ENCODE data around the gene RABAC1. TPM values are rescaled to one million over a fixed set of nuclear protein-coding genes. Genes with fewer than 3 reads are reported as not detected.

The RABAC1 gene
- total and polyA plus RNA-seq, 2 of the 8 experiments (the other 6 are each of a cell fraction or from before 2014, with no cell fraction given), result 124 to 439 TPM

DNA sequence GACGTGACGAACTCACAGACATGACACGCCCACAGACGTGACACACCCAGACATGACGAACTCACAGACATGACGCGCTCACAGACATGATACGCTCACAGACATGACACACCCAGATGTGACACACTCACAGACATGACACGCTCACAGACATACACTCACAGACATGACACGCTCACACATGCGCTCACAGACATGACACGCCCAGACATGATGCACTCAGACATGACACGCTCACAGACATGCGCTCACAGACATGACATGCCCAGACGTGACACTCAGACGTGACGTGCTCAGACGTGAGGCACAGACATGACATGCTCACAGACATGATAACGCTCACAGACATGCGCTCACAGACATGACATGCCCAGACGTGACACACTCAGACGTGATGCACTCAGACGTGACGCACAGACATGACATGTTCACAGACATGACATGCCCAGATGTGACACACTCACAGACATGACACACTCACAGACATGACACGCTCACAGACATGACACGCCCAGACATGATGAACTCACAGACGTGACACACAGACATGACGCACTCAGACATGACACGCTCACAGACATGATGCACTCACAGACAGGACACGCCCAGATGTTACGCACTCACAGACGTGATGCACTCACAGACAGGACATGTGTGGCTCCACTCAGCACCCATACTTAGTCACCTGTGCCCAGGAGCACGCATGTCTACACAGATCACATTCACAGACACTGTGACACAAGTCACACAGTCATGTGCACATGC is 39.0 kb downstream of the RABAC1 start:
- POLR2A ChIA-PET (ENCODE audit: partially characterized antibody), result interaction anchor here (0.6 to 3.8 kb wide), 7 partner anchors 9 to 1684 kb away, joined by 3 to 20 read pairs (median 3); no protein-coding TSS in a partner anchor
- H3K4me3 ChIP-seq (ENCODE audit: extremely low read depth in 1 of 4, insufficient read depth in 2 of 4, low read depth in 3 of 4, low read length in 4 of 4), result no peak overlapping the region
- peak overlapping the region; percentile 55; the same call in 1 of the 2 replicates for H2BK12ac ChIP-seq (ENCODE audit: low read depth, low read length)
- 84% methylated on average over 33 of the region's 33 CpGs; no CpG with 5 or more reads in 1 of the 2 experiments for WGBS, 2 experiments (ENCODE audit: extremely low coverage in 1 of 2, insufficient coverage in 1 of 2, insufficient read length in 1 of 2, insufficient replicate concordance in 2 of 2, low coverage in 1 of 2, low lambda C conversion rate in 2 of 2, missing lambda C conversion rate in 1 of 2)
- H4K8ac ChIP-seq (ENCODE audit: extremely low read depth, insufficient read depth, low read length), result no peak overlapping the region
- peak overlapping the region; percentile 61 for H2AK5ac ChIP-seq (ENCODE audit: low read depth, low read length)
- peak overlapping the region; percentile 23 for H3K4ac ChIP-seq (replicated peaks; ENCODE audit: insufficient read length, low read depth, low read length)
- peaks cover 0 to 16% (median 9%) of the 10 kb centered on the region in 4 experiments; a peak in 6 of 7 replicates for H3K4me1 ChIP-seq (replicated peaks in 1 of 4; ENCODE audit: control insufficient read depth in 3 of 4, insufficient read depth in 4 of 4, low read length in 3 of 4)
- H3K9me3 ChIP-seq (ENCODE audit: insufficient read depth in 2 of 2, low read depth in 1 of 2, low read length in 1 of 2), result no peaks in the 10 kb centered on the region
- peak overlapping the region; percentile 32; the same call in 1 of the 2 replicates for H2BK20ac ChIP-seq (ENCODE audit: low read length)
- H3K36me3 ChIP-seq (ENCODE audit: control insufficient read depth in 2 of 4, insufficient read depth in 4 of 4, low read length in 3 of 4), result no peaks in the 10 kb centered on the region
- peak overlapping the region; percentile 55 for H4K91ac ChIP-seq (replicated peaks; ENCODE audit: insufficient read length, low read length)
- FAIRE-seq, result no peak
- no peak overlapping the region for H3K23ac ChIP-seq (ENCODE audit: insufficient read length)
- peak overlapping the region; percentile 53; the same call in 1 of the 2 replicates for H2BK5ac ChIP-seq (ENCODE audit: low read depth, low read length)
- peak overlapping the region; percentile 72; the same call in 1 of the 2 replicates for H2BK15ac ChIP-seq (ENCODE audit: low read length)
- no peaks in the 10 kb centered on the region for H3K79me2 ChIP-seq (ENCODE audit: control insufficient read depth in 1 of 2, insufficient read depth in 2 of 2, low read length in 2 of 2)
- H3K27ac ChIP-seq (ENCODE audit: low read depth, low read length), result no peak overlapping the region
- no peak overlapping the region for H3K56ac ChIP-seq (replicated peaks; ENCODE audit: insufficient read length, low read depth, low read length)
- no peak for DNase-seq (ENCODE audit: low read depth in 1 of 2, low spot score in 2 of 2)
- H3K14ac ChIP-seq (ENCODE audit: insufficient read length), result no peak overlapping the region
- H2BK120ac ChIP-seq (replicated peaks; ENCODE audit: low read depth, low read length), result no peak overlapping the region
- peaks cover 6 to 46% of the 10 kb centered on the region in 2 experiments for H4K20me1 ChIP-seq (replicated peaks in 1 of 2; ENCODE audit: control insufficient read depth in 1 of 2, insufficient read depth in 2 of 2, low read length in 2 of 2)
- H3K27me3 ChIP-seq (replicated peaks in 1 of 4; ENCODE audit: control insufficient read depth in 3 of 4, extremely low read depth in 1 of 4, insufficient read depth in 3 of 4, low read length in 3 of 4), result peaks cover 63 to 99% (median 95%) of the 10 kb centered on the region in 4 experiments
- CTCF ChIA-PET (ENCODE audit: partially characterized antibody), result interaction anchor here (1.2 to 2.1 kb wide), 6 partner anchors 9 to 47 kb away, joined by 3 to 11 read pairs (median 4); no protein-coding TSS in a partner anchor
- H2AFZ ChIP-seq (ENCODE audit: low read length), result no peak overlapping the region
- H3K79me1 ChIP-seq (ENCODE audit: low read depth, low read length), result no peaks in the 10 kb centered on the region; the same call in 1 of the 2 replicates
- no peak overlapping the region for H3K9ac ChIP-seq (replicated peaks in 1 of 4; ENCODE audit: extremely low read depth in 1 of 4, low read depth in 3 of 4, low read length in 3 of 4)
- H3K23me2 ChIP-seq (ENCODE audit: low read depth, low read length), result peaks cover 15% of the 10 kb centered on the region
- peak overlapping the region in 1 of 2 experiments; percentile 23; a peak in 1 of 4 replicates for H3K4me2 ChIP-seq (ENCODE audit: insufficient read depth in 1 of 2, low read depth in 2 of 2, low read length in 2 of 2)
- no peak overlapping the region for H3K18ac ChIP-seq (ENCODE audit: extremely low read depth, low read length)
- H4K5ac ChIP-seq (ENCODE audit: insufficient read length, low read depth, low read length), result no peak overlapping the region
- TF ChIP-seq, protein P1, sequence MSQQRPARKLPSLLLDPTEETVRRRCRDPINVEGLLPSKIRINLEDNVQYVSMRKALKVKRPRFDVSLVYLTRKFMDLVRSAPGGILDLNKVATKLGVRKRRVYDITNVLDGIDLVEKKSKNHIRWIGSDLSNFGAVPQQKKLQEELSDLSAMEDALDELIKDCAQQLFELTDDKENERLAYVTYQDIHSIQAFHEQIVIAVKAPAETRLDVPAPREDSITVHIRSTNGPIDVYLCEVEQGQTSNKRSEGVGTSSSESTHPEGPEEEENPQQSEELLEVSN (IDR thresholded peaks at IDR 0.05), result no peak
- no peak for TF ChIP-seq MAFK (IDR thresholded peaks at IDR 0.05; ENCODE audit: low read depth, low read length)
- no peak for TF ChIP-seq FOSL1 (IDR thresholded peaks at IDR 0.05; ENCODE audit: insufficient read depth, low read depth, low read length)
- TF ChIP-seq POLR2A (IDR thresholded peaks at IDR 0.05; ENCODE audit: control extremely low read depth in 1 of 2, low read depth in 2 of 2, low read length in 2 of 2), result no peak
- no peak for TF ChIP-seq TAF1 (IDR thresholded peaks at IDR 0.05; ENCODE audit: low read depth, low read length)
- TF ChIP-seq POLR2AphosphoS5 (IDR thresholded peaks at IDR 0.05; ENCODE audit: low read depth, low read length), result no peak
- no peak for TF ChIP-seq SP2 (IDR thresholded peaks at IDR 0.05; ENCODE audit: low read length)
- TF ChIP-seq CTBP2 (IDR thresholded peaks at IDR 0.05; ENCODE audit: borderline replicate concordance, insufficient read depth, insufficient read length, low read length), result no peak
- no peak for TF ChIP-seq TEAD4 (IDR thresholded peaks at IDR 0.05; ENCODE audit: low read depth, low read length)
- TF ChIP-seq PHF8 (conservative IDR thresholded peaks at IDR 0.05; ENCODE audit: low read depth, low read length), result no peak
- no peak for TF ChIP-seq CBX5 (IDR thresholded peaks at IDR 0.05; ENCODE audit: low read depth, low read length)
- TF ChIP-seq KDM4A (IDR thresholded peaks at IDR 0.05; ENCODE audit: low read depth, low read length, severe bottlenecking), result no peak

Measured in H1 (cell line).